Thyroid gland (tissue), 4 donors: ENCODE data around the gene PIK3AP1. TPM values are rescaled to one million over a fixed set of nuclear protein-coding genes. Genes with fewer than 3 reads are reported as not detected.
"Not testable (repeated sequence)": the region's sequence is repeated elsewhere in the genome, so short reads cannot be mapped to it uniquely, and the experiment has no call there.

Source experiments
- DNase-seq, 2 donors: peaks; one replicate each; pipeline ENCODE4 v3.0.0-alpha.2; 2019
- H3K27ac ChIP-seq, 3 donors: fragments of 200-600 bp; sonication (generic); 1 replicate in 2 of 3; 2 replicates in 1 of 3; pipeline ENCODE4 v1.5.1; 2016 to 2019; ENCODE audit warnings: mild to moderate bottlenecking in 1 of 3, moderate library complexity in 1 of 3
- H3K27me3 ChIP-seq: fragments of 200-600 bp; sonication (generic); one replicate; pipeline ENCODE4 v1.5.1; 2019
- H3K36me3 ChIP-seq, 2 donors: fragments of 200-600 bp; sonication (generic); one replicate each; pipeline ENCODE4 v1.5.1; 2016 to 2019
- H3K4me1 ChIP-seq, 2 donors: fragments of 200-600 bp; sonication (generic); one replicate each; pipeline ENCODE4 v1.5.1; 2017 to 2019
- H3K4me3 ChIP-seq, 3 donors: fragments of 200-600 bp; sonication (generic); replicated peaks in 1 of 3; 1 replicate in 2 of 3; 2 replicates in 1 of 3; pipeline ENCODE4 v1.5.1; 2016; ENCODE audit warnings: mild to moderate bottlenecking in 1 of 3
- H3K9me3 ChIP-seq: fragments of 200-600 bp; sonication (generic); one replicate; pipeline ENCODE4 v1.5.1; 2017
- POLR2A ChIP-seq, 2 donors: fragments of 450-650 bp; IDR thresholded peaks; one replicate each; pipeline ENCODE4 v1.6.1; 2017; ENCODE audit warnings: antibody characterized with exemption in 2 of 2, mild to moderate bottlenecking in 2 of 2, moderate library complexity in 1 of 2
- WGBS, 2 donors: methylation state at CpG; one replicate each; pipeline ENCODE4 v1.1.5; 2017; 5-methylcytosine and 5-hydroxymethylcytosine counted together
- intact Hi-C: fragments of 100-400 bp; cut with DNase I; formaldehyde crosslinking; loops from one replicate; pipeline ENCODE4 v1.15.1; 2023
- total RNA-seq, 4 donors: library from RNA; depleted of rRNA; stranded (reverse); fragments of >200 nt; gene quantifications; one replicate each; pipeline ENCODE4 v1.2.3, GENCODE V29; 2016
- TF ChIP-seq, protein P1 (sequence below), 6 experiments: fragments of 200-600 bp in 3 of 6; fragments of 450-650 bp in 3 of 6; sonication (generic) in 3 of 6; IDR thresholded peaks; one replicate each; pipeline ENCODE4 v1.5.1; 2016 to 2019; ENCODE audit warnings: antibody characterized with exemption in 6 of 6, mild to moderate bottlenecking in 2 of 6, inconsistent platforms in 1 of 6, moderate library complexity in 1 of 6

Gene PIK3AP1
- total RNA-seq, 4 donors from 2014 or later: 8.6 to 13.9 (median 12.0) TPM

DNA sequence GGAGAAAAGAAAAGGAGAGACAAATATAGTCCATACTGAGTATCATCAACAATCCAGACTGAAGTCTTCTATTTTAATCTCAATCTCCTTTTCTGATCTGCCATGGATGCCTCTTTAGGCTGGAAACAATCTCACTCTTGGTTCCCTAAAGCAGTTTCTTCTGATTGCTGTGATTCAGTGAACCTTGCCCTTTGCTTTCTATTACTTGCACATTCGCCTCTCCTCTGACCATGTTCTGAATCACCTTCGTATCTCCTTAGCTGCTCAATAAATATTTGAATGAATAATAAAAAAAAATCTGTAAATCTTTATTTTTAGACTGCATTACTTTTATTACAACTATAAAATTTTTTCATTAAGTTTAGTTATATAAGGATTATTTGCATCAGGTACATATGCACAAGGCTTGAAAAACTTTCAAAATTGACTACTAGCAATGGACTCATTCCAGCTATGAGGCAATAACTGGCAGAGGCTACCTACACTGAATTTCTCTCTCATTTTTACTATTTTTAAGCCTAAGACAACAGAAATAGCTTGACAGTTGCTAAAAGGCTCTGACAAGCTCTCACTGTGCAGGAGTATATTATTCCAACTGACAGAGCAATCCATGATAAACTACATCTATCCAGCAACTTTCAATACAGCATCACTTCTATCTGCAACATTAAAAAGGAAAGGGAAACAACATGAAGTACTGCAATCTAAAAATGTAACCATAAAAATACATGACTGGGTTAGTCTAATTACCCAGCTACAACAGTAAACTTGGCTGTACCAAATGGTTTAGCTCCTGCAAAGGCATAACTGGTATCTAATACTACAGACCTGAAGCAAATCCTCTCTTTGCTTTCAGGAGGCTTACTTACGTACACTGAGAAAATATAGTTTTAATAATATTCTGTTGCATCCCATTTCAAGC, 159.1 kb downstream of the PIK3AP1 start:
- Histone ChIP-seq H3K4me3 (no peak overlapping the region), H3K27me3 (no peaks in the 10 kb centered on the region), H3K9me3 (no peaks in the 10 kb centered on the region), H3K36me3 (peaks cover 6 to 18% of the 10 kb centered on the region in 2 donors), H3K4me1 (no peaks in the 10 kb centered on the region), H3K27ac (no peak overlapping the region)
- no peak for DNase-seq
- intact Hi-C loops: no loop called here
- WGBS, 2 donors: 90 to 94% methylated on average over 3 of the region's 3 CpGs
- TF ChIP-seq POLR2A (IDR thresholded peaks at IDR 0.05): no peak
- TF ChIP-seq, protein P1, sequence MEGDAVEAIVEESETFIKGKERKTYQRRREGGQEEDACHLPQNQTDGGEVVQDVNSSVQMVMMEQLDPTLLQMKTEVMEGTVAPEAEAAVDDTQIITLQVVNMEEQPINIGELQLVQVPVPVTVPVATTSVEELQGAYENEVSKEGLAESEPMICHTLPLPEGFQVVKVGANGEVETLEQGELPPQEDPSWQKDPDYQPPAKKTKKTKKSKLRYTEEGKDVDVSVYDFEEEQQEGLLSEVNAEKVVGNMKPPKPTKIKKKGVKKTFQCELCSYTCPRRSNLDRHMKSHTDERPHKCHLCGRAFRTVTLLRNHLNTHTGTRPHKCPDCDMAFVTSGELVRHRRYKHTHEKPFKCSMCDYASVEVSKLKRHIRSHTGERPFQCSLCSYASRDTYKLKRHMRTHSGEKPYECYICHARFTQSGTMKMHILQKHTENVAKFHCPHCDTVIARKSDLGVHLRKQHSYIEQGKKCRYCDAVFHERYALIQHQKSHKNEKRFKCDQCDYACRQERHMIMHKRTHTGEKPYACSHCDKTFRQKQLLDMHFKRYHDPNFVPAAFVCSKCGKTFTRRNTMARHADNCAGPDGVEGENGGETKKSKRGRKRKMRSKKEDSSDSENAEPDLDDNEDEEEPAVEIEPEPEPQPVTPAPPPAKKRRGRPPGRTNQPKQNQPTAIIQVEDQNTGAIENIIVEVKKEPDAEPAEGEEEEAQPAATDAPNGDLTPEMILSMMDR (IDR thresholded peaks at IDR 0.05): no peak

- intact Hi-C loops: no loop called here
- H3K36me3 ChIP-seq: peaks cover 6 to 18% of the 10 kb centered on the region in 2 donors
- WGBS, 2 donors: 94 to 98% methylated on average over 2 of the region's 2 CpGs
Observed at GRCh38 chr10:96560489-96560888, 159.8 kb downstream of the PIK3AP1 start.

GRCh38 chr10:96556003-96556402, 164.3 kb downstream of the PIK3AP1 start:
- intact Hi-C loops: no loop called here
- Histone ChIP-seq H3K36me3 (peaks cover 6 to 17% of the 10 kb centered on the region in 2 donors), H3K4me3 (no peak overlapping the region), H3K27me3 (no peaks in the 10 kb centered on the region), H3K27ac (no peak overlapping the region), H3K4me1 (no peaks in the 10 kb centered on the region), H3K9me3 (no peaks in the 10 kb centered on the region)
- no peak for TF ChIP-seq POLR2A (IDR thresholded peaks at IDR 0.05)
- TF ChIP-seq, protein P1 (IDR thresholded peaks at IDR 0.05): peak in 5 of 6 experiments; percentile 18 to 64 (median 61)
- peak; percentile 34 to 39 for DNase-seq
- 34 to 62% methylated on average over 1 of the region's 1 CpG for WGBS, 2 donors

More at GRCh38 chr10:96560489-96560888, 159.8 kb downstream of the PIK3AP1 start:
- no peaks in the 10 kb centered on the region for H3K4me1 ChIP-seq
- DNase-seq: no peak
- H3K27ac ChIP-seq: no peak overlapping the region
- no peaks in the 10 kb centered on the region for H3K9me3 ChIP-seq
- no peak overlapping the region for H3K4me3 ChIP-seq
- H3K27me3 ChIP-seq: no peaks in the 10 kb centered on the region
- no peak for TF ChIP-seq POLR2A (IDR thresholded peaks at IDR 0.05)
- TF ChIP-seq, protein P1 (IDR thresholded peaks at IDR 0.05): no peak

DNA sequence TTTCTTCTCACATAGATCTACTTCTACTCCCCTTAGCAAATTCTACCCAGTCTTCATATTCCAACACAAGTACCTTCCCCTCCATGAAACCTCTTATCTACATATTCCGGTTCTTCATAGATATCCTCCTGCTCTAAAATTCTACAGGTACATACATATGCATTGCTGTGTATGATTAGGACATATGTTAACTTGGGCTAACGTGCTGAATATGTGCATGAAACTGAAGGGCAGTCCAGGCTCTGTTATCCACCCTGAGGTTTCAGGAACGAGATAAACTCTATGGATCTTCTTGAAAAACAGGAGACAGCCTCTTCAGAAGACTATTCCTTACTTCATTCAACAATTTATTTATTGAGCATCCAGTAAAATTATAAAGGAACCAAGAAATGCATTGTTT, 165.0 kb downstream of the PIK3AP1 start:
- WGBS, 2 donors: 95 to 96% methylated on average over 3 of the region's 3 CpGs
- intact Hi-C loops: no loop called here
- H3K4me3 ChIP-seq: no peak overlapping the region
- no peaks in the 10 kb centered on the region for H3K27me3 ChIP-seq
- no peak for DNase-seq
- H3K27ac ChIP-seq: no peak overlapping the region
- H3K9me3 ChIP-seq: no peaks in the 10 kb centered on the region
- peaks cover 6 to 10% of the 10 kb centered on the region in 2 donors for H3K36me3 ChIP-seq
- no peaks in the 10 kb centered on the region for H3K4me1 ChIP-seq
- no peak for TF ChIP-seq POLR2A (IDR thresholded peaks at IDR 0.05)
- TF ChIP-seq, protein P1 (IDR thresholded peaks at IDR 0.05): no peak

GRCh38 chr10:96548589-96548988, 171.7 kb downstream of the PIK3AP1 start:
- H3K4me1 ChIP-seq: peaks cover 11 to 33% of the 10 kb centered on the region in 2 donors
- peak overlapping the region; percentile 19 to 68 (median 34) for H3K27ac ChIP-seq
- no peaks in the 10 kb centered on the region for H3K27me3 ChIP-seq
- TF ChIP-seq, protein P1 (IDR thresholded peaks at IDR 0.05): no peak
- no peak for TF ChIP-seq POLR2A (IDR thresholded peaks at IDR 0.05)
- 31 to 41% methylated on average over 5 of the region's 5 CpGs for WGBS, 2 donors
- DNase-seq: peak; percentile 96 to 97
- H3K9me3 ChIP-seq: no peaks in the 10 kb centered on the region
- intact Hi-C loops: no loop called here
- no peak overlapping the region for H3K4me3 ChIP-seq
- H3K36me3 ChIP-seq: peaks cover 0 to 8% of the 10 kb centered on the region in 2 donors

GRCh38 chr10:96545558-96545957, 174.8 kb downstream of the PIK3AP1 start:
- not testable (repeated sequence) for H3K36me3 ChIP-seq

More at GRCh38 chr10:96545558-96545957, 174.8 kb downstream of the PIK3AP1 start:
- H3K4me3 ChIP-seq, intact Hi-C loops, H3K9me3 ChIP-seq, H3K27me3 ChIP-seq, DNase-seq: not testable (repeated sequence)
- peaks cover 17 to 47% of the 10 kb centered on the region in 2 donors for H3K4me1 ChIP-seq
- peak overlapping the region in 1 of 3 donors; percentile 28 for H3K27ac ChIP-seq
- WGBS, 2 donors: 95 to 97% methylated on average over 10 of the region's 10 CpGs
